GM12878 (cell line): ENCODE measurements around the gene GIGYF2. TPM values are rescaled to one million over a fixed set of nuclear protein-coding genes. Genes with fewer than 3 reads are reported as not detected.

Source experiments
- ATAC-seq: fragments of 200-7000 bp; cut with Tn5 transposase; 3 replicates; pipeline ENCODE4 v1.9.1; 2020; ENCODE audit warnings: mild to moderate bottlenecking, moderate library complexity
- BruUV-seq: library from RNA; stranded (reverse); fragments of 400-500 nt; replicated peaks from 2 replicates; lab custom pipeline; 2021; lab: Mats Ljungman, UMichigan
- CTCF ChIA-PET: fragments of 300-600 bp; sonication (Branson Sonifier 250); formaldehyde crosslinking; extraction: SDS; loops from one replicate; lab custom pipeline; 2021; ENCODE audit warnings: inconsistent platforms; lab: Yijun Ruan, JAX
- POLR2A ChIA-PET: fragments of 350-600 bp; formaldehyde crosslinking; extraction: SDS; loops from one replicate; lab custom pipeline; 2021; ENCODE audit warnings: inconsistent platforms; lab: Charles Lee
- RAD21 ChIA-PET: fragments of 300-600 bp; sonication (Branson Sonifier 250); formaldehyde crosslinking; loops from one replicate; lab custom pipeline; 2023; ENCODE audit warnings: antibody characterized with exemption; ENCODE audit not compliant: unreplicated experiment; lab: Charles Lee
- SMC1A ChIA-PET: fragments of 300-600 bp; sonication (Branson Sonifier 250); formaldehyde crosslinking; loops from one replicate; lab custom pipeline; 2023; ENCODE audit not compliant: unreplicated experiment, uncharacterized antibody; lab: Charles Lee
- DNase-seq: peaks from one replicate; pipeline ENCODE4 v3.0.0-alpha.2; 2011; ENCODE audit warnings: low read depth, low spot score
- FAIRE-seq: peaks from 3 replicates; lab custom pipeline; 2011; peaks lifted over from hg19 to GRCh38; lab: Jason Lieb, UNC
- H2AFZ ChIP-seq: 2 replicates; pipeline ENCODE4 v1.6.0; 2011; ENCODE audit warnings: low read depth, low read length, control low read depth; ENCODE audit not compliant: control insufficient read depth
- H3K27ac ChIP-seq: 2 replicates; pipeline ENCODE4 v1.5.1; 2011; ENCODE audit warnings: control low read depth; ENCODE audit not compliant: control insufficient read depth, insufficient read depth
- H3K27me3 ChIP-seq, 2 experiments: replicated peaks in 1 of 2; 2 replicates each; pipeline versions ENCODE4 v1.6.0 to v1.6.1; 2011; ENCODE audit warnings: low read length in 1 of 2; ENCODE audit not compliant: control insufficient read depth in 2 of 2, insufficient read depth in 2 of 2
- H3K36me3 ChIP-seq, 2 experiments: 2 replicates each; pipeline ENCODE4 v1.5.1; 2011; ENCODE audit warnings: low read length in 1 of 2; ENCODE audit not compliant: control insufficient read depth in 2 of 2, insufficient read depth in 2 of 2
- H3K4me1 ChIP-seq: 2 replicates; pipeline ENCODE4 v1.6.1; 2011; ENCODE audit warnings: mild to moderate bottlenecking, low read length, moderate library complexity, mixed read lengths; ENCODE audit not compliant: control insufficient read depth, insufficient read depth
- H3K4me2 ChIP-seq: 2 replicates; pipeline ENCODE4 v1.6.0; 2011; ENCODE audit warnings: control low read depth; ENCODE audit not compliant: control insufficient read depth, insufficient read depth
- H3K4me3 ChIP-seq: fragments of 200-600 bp; sonication (generic); 2 replicates; pipeline ENCODE4 v1.5.1; 2016
- H3K79me2 ChIP-seq: 2 replicates; pipeline ENCODE4 v1.6.0; 2011; ENCODE audit warnings: low read length; ENCODE audit not compliant: control insufficient read depth, insufficient read depth
- H3K9ac ChIP-seq: 2 replicates; pipeline ENCODE4 v1.8.0; 2011; ENCODE audit warnings: low read length, control low read depth, mixed read lengths; ENCODE audit not compliant: control insufficient read depth, insufficient read depth
- H3K9me3 ChIP-seq: replicated peaks from 3 replicates; pipeline ENCODE4 v1.5.1; 2011; ENCODE audit warnings: mild to moderate bottlenecking, low read length; ENCODE audit not compliant: control insufficient read depth, insufficient read depth
- H4K20me1 ChIP-seq: 2 replicates; pipeline ENCODE4 v1.6.0; 2011; ENCODE audit not compliant: control insufficient read depth, insufficient read depth
- CBX5 ChIP-seq: sonication (generic); IDR thresholded peaks from 2 replicates; pipeline ENCODE4 v1.6.1; 2016; ENCODE audit warnings: low read depth, moderate library complexity, mild to moderate bottlenecking, inconsistent platforms
- CHD4 ChIP-seq: fragments of 200-600 bp; sonication (generic); IDR thresholded peaks from 2 replicates; pipeline ENCODE4 v1.6.1; 2016; ENCODE audit warnings: mild to moderate bottlenecking
- ETV6 ChIP-seq, 2 experiments: fragments of 450-650 bp in 1 of 2; IDR thresholded peaks in 1 of 2; conservative IDR thresholded peaks in 1 of 2; 2 replicates each; pipeline ENCODE4 v1.6.1; 2014; ENCODE audit warnings: antibody characterized with exemption in 1 of 2, borderline replicate concordance in 1 of 2, low read depth in 1 of 2, mild to moderate bottlenecking in 1 of 2, moderate library complexity in 1 of 2
- FOXM1 ChIP-seq: IDR thresholded peaks from 2 replicates; pipeline ENCODE4 v1.6.1; 2012; ENCODE audit warnings: low read depth, mild to moderate bottlenecking, inconsistent platforms, low read length, moderate library complexity
- GABPA ChIP-seq: IDR thresholded peaks from 2 replicates; pipeline ENCODE4 v1.6.1; 2014; ENCODE audit warnings: antibody characterized with exemption, low read depth, mild to moderate bottlenecking, inconsistent platforms
- IRF5 ChIP-seq: fragments of 450-650 bp; IDR thresholded peaks from 2 replicates; pipeline ENCODE4 v1.6.1; 2017; ENCODE audit warnings: borderline replicate concordance
- LARP7 ChIP-seq: fragments of 450-650 bp; IDR thresholded peaks from 2 replicates; pipeline ENCODE4 v1.6.1; 2017; ENCODE audit warnings: mild to moderate bottlenecking
- MTA2 ChIP-seq: fragments of 450-650 bp; IDR thresholded peaks from 2 replicates; pipeline ENCODE4 v1.6.1; 2016; ENCODE audit warnings: low read depth, mild to moderate bottlenecking, moderate library complexity
- NKRF ChIP-seq: fragments of 450-650 bp; conservative IDR thresholded peaks from 2 replicates; pipeline ENCODE4 v1.6.1; 2017; ENCODE audit warnings: mild to moderate bottlenecking, moderate library complexity
- NRF1 ChIP-seq: conservative IDR thresholded peaks from 2 replicates; pipeline ENCODE4 v1.6.1; 2011; ENCODE audit warnings: mild to moderate bottlenecking, low read depth, low read length, improper control_type of control experiment
- RAD21 ChIP-seq: IDR thresholded peaks from 2 replicates; pipeline ENCODE4 v1.6.1; 2011; ENCODE audit warnings: mild to moderate bottlenecking, low read depth, low read length, moderate library complexity; ENCODE audit not compliant: insufficient read depth
- SMC3 ChIP-seq: IDR thresholded peaks from 2 replicates; pipeline ENCODE4 v1.6.1; 2011; ENCODE audit warnings: low read length, improper control_type of control experiment, borderline replicate concordance
- TCF12 ChIP-seq: IDR thresholded peaks from 2 replicates; pipeline ENCODE4 v1.6.1; 2011; ENCODE audit warnings: low read depth, mild to moderate bottlenecking, low read length
- TCF3 ChIP-seq: IDR thresholded peaks from 2 replicates; pipeline ENCODE4 v1.6.1; 2012; ENCODE audit warnings: low read depth, mild to moderate bottlenecking, low read length, borderline replicate concordance; ENCODE audit not compliant: insufficient read depth
- ZZZ3 ChIP-seq: IDR thresholded peaks from 2 replicates; pipeline ENCODE4 v1.6.1; 2011; ENCODE audit warnings: low read depth; ENCODE audit not compliant: control insufficient read depth, insufficient read length
- WGBS: methylation state at CpG from one replicate; pipeline ENCODE4 v1.1.6; 2016; ENCODE audit warnings: low lambda C conversion rate; ENCODE audit not compliant: insufficient replicate concordance, insufficient coverage; ENCODE audit errors: missing lambda C conversion rate; 5-methylcytosine and 5-hydroxymethylcytosine counted together
- in situ Hi-C: fragments of 300-500 bp; cut with MboI; formaldehyde crosslinking; loops from 9 replicates; pipeline ENCODE4 v1.14.3; 2018; ENCODE audit warnings: mixed read lengths
- intact Hi-C: fragments of 100-400 bp; cut with micrococcal nuclease; formaldehyde crosslinking; loops from one replicate; pipeline ENCODE4 v1.14.2; 2022; ENCODE audit not compliant: unreplicated experiment
- polyA plus RNA-seq, 11 experiments: library from polyadenylated mRNA; depleted of rRNA in 4 of 11; unstranded in 6 of 11; stranded (reverse) in 5 of 11; fragments of >200 nt; fragmentation: Nextera tagmentation in 4 of 11; fragmentation: Illumina TruSeq in 1 of 11; extraction: Ambion mirVana in 4 of 11; extraction: Trizol in 1 of 11; gene quantifications; 1 replicate in 1 of 11; 2 replicates in 10 of 11; pipeline versions ENCODE4 v1.2.1 to v1.2.3, GENCODE V29; 2011 to 2016; ENCODE audit warnings: inconsistent platforms in 2 of 11, missing spikeins in 2 of 11, low read depth in 1 of 11
- total RNA-seq, 4 experiments: library from RNA; depleted of rRNA in 3 of 4; stranded (reverse); fragments of >200 nt in 3 of 4; fragmentation: Illumina TruSeq in 1 of 4; extraction: Trizol in 1 of 4; gene quantifications; 2 replicates each; pipeline versions ENCODE4 v1.2.1 to v1.2.3, GENCODE V29; 2013 to 2021
- TF ChIP-seq, protein P1 (sequence below): fragments of 450-650 bp; IDR thresholded peaks from 2 replicates; pipeline ENCODE4 v1.6.1; 2016; ENCODE audit warnings: mild to moderate bottlenecking

The GIGYF2 gene
- total and polyA plus RNA-seq, 10 of the 15 experiments (the other 5 are each of a cell fraction or from before 2014, with no cell fraction given), result 12.2 to 47.2 (median 39.0) TPM

- SMC1A ChIA-PET, result no interaction called here
Observed at GRCh38 chr2:232885264-232885961, 188.3 kb downstream of the GIGYF2 start.

More at GRCh38 chr2:232885264-232885961, 188.3 kb downstream of the GIGYF2 start:
- BruUV-seq, result no TSS peak
- no peaks in the 10 kb centered on the region for H3K9me3 ChIP-seq
- no peak overlapping the region for H2AFZ ChIP-seq
- ChIA-PET CTCF (no interaction called here), RAD21 (interaction anchor here (0.7 kb wide), 1 partner anchor 143 kb away, joined by 3 read pairs; no protein-coding TSS in a partner anchor), POLR2A (no interaction called here)
- FAIRE-seq (no peak), ATAC-seq (no peak), DNase-seq (no peak)
- H3K4me1 ChIP-seq, result no peaks in the 10 kb centered on the region
- no peaks in the 10 kb centered on the region for H3K79me2 ChIP-seq
- H3K27ac ChIP-seq, result no peak overlapping the region
- H3K4me3 ChIP-seq, result no peak overlapping the region
- no peaks in the 10 kb centered on the region; a peak in 1 of 4 replicates for H3K27me3 ChIP-seq
- TF ChIP-seq FOXM1 (no peak), CBX5 (no peak), IRF5 (no peak), CHD4 (no peak), TCF12 (no peak), GABPA (no peak), MTA2 (no peak), ZZZ3 (no peak), SMC3 (no peak), TCF3 (no peak), NRF1 (no peak), ETV6 (conservative IDR thresholded peaks at IDR 0.05 in 1 of 2, IDR thresholded peaks at IDR 0.05 in 1 of 2; ENCODE audit: borderline replicate concordance in 1 of 2, low read depth in 1 of 2) (no peak), LARP7 (no peak), NKRF (no peak), RAD21 (no peak)
- TF ChIP-seq, protein P1, sequence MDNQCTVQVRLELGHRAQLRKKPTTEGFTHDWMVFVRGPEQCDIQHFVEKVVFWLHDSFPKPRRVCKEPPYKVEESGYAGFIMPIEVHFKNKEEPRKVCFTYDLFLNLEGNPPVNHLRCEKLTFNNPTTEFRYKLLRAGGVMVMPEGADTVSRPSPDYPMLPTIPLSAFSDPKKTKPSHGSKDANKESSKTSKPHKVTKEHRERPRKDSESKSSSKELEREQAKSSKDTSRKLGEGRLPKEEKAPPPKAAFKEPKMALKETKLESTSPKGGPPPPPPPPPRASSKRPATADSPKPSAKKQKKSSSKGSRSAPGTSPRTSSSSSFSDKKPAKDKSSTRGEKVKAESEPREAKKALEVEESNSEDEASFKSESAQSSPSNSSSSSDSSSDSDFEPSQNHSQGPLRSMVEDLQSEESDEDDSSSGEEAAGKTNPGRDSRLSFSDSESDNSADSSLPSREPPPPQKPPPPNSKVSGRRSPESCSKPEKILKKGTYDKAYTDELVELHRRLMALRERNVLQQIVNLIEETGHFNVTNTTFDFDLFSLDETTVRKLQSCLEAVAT, result no peak
- in situ Hi-C loops (no loop called here), intact Hi-C loops (no loop called here)
- no peaks in the 10 kb centered on the region for H4K20me1 ChIP-seq
- no peaks in the 10 kb centered on the region for H3K36me3 ChIP-seq
- H3K4me2 ChIP-seq, result no peak overlapping the region
- WGBS, result 56% methylated on average over 25 of the region's 25 CpGs
- no peak overlapping the region for H3K9ac ChIP-seq
